OCI-LY1 (cell line): ENCODE data around the gene BBS9.
A peak's percentile ranks its signal among the peaks of the same experiment; 100 is the strongest.

Source experiments
- H2AFZ ChIP-seq: fragments of 200-600 bp; sonication (generic), shearing (Covaris generic); 2 replicates; pipeline ENCODE4 v1.6.0; 2014; ENCODE audit warnings: antibody characterized with exemption, mild to moderate bottlenecking, low read length
- H3F3A ChIP-seq: fragments of 200-600 bp; sonication (generic), shearing (Covaris generic); 2 replicates; pipeline ENCODE4 v1.6.0; 2014; ENCODE audit warnings: mild to moderate bottlenecking, antibody characterized with exemption, low read length, moderate library complexity; ENCODE audit not compliant: insufficient read depth
- H3K27ac ChIP-seq: fragments of 200-600 bp; sonication (generic); 2 replicates; pipeline ENCODE4 v1.5.1; 2014; ENCODE audit warnings: low read length, mixed run types, mild to moderate bottlenecking, low read depth; ENCODE audit not compliant: poor library complexity, severe bottlenecking
- H3K27me3 ChIP-seq: fragments of 200-600 bp; sonication (generic); 2 replicates; pipeline ENCODE4 v1.6.0; 2014; ENCODE audit warnings: antibody characterized with exemption, mild to moderate bottlenecking, low read length, moderate library complexity; ENCODE audit not compliant: insufficient read depth
- H3K36me3 ChIP-seq: fragments of 200-600 bp; sonication (generic); 2 replicates; pipeline ENCODE4 v1.6.1; 2014; ENCODE audit warnings: mild to moderate bottlenecking, antibody characterized with exemption, low read length, moderate library complexity, mixed read lengths; ENCODE audit not compliant: insufficient read depth
- H3K4me1 ChIP-seq: fragments of 200-600 bp; sonication (generic); 2 replicates; pipeline ENCODE4 v1.5.1; 2014; ENCODE audit warnings: mild to moderate bottlenecking, low read length, moderate library complexity; ENCODE audit not compliant: insufficient read depth, severe bottlenecking
- H3K4me2 ChIP-seq: fragments of 200-600 bp; sonication (generic), shearing (Covaris generic); 2 replicates; pipeline ENCODE4 v1.6.1; 2014; ENCODE audit warnings: low read length
- H3K4me3 ChIP-seq: fragments of 200-600 bp; sonication (generic); 2 replicates; pipeline ENCODE4 v1.5.1; 2014; ENCODE audit warnings: low read length, low read depth, mild to moderate bottlenecking, mixed read lengths; ENCODE audit not compliant: poor library complexity, severe bottlenecking
- H3K79me2 ChIP-seq: fragments of 200-600 bp; shearing (Covaris generic); 2 replicates; pipeline ENCODE4 v1.6.1; 2016; ENCODE audit warnings: mixed run types, low read length, mixed read lengths; ENCODE audit not compliant: insufficient read depth
- H3K9ac ChIP-seq: fragments of 200-600 bp; sonication (generic), shearing (Covaris generic); 2 replicates; pipeline ENCODE4 v1.6.1; 2014; ENCODE audit warnings: mild to moderate bottlenecking, low read length, mixed read lengths
- H3K9me2 ChIP-seq: fragments of 200-600 bp; sonication (generic), shearing (Covaris generic); 2 replicates; pipeline ENCODE4 v1.6.1; 2014; ENCODE audit warnings: low read depth, mild to moderate bottlenecking, low read length, mixed read lengths
- H3K9me3 ChIP-seq: fragments of 200-600 bp; shearing (Covaris generic); 2 replicates; pipeline ENCODE4 v1.6.1; 2014; ENCODE audit warnings: low read length, mixed read lengths
- H4K20me1 ChIP-seq: fragments of 200-600 bp; sonication (generic), shearing (Covaris generic); 2 replicates; pipeline ENCODE4 v1.6.0; 2016; ENCODE audit warnings: mild to moderate bottlenecking, low read length; ENCODE audit not compliant: insufficient read depth
- CTCF ChIP-seq: fragments of 200-600 bp; sonication (generic), shearing (Covaris generic); IDR thresholded peaks from 2 replicates; pipeline ENCODE4 v1.5.1; 2017; ENCODE audit warnings: mild to moderate bottlenecking, antibody characterized with exemption, low read length, moderate library complexity, mixed read lengths
- EZH2 ChIP-seq: fragments of 200-600 bp; sonication (generic), shearing (Covaris generic); IDR thresholded peaks from 2 replicates; pipeline ENCODE4 v1.8.0; 2017; ENCODE audit warnings: borderline replicate concordance, mixed run types, mild to moderate bottlenecking, antibody characterized with exemption, low read length, moderate library complexity, mixed read lengths

Gene BBS9

GRCh38 chr7:33107136-33108066 is 22.0 kb upstream of the BBS9 start:
- Histone ChIP-seq H2AFZ (no peak overlapping the region), H3K9me2 (no peaks in the 10 kb centered on the region), H3K4me2 (peak overlapping the region; percentile 75), H3K9ac (peak overlapping the region; percentile 94; the same call in 1 of the 2 replicates), H3K27me3 (no peaks in the 10 kb centered on the region), H3K4me1 (peaks cover 28% of the 10 kb centered on the region), H3K36me3 (peaks cover 16% of the 10 kb centered on the region), H3F3A (no peaks in the 10 kb centered on the region), H3K27ac (peak overlapping the region; percentile 28), H3K4me3 (peak overlapping the region; percentile 96), H4K20me1 (peaks cover 4% of the 10 kb centered on the region; the same call in 1 of the 2 replicates), H3K9me3 (no peaks in the 10 kb centered on the region), H3K79me2 (peaks cover 30% of the 10 kb centered on the region)
- TF ChIP-seq CTCF (peak; percentile 90), EZH2 (no peak)

- Histone ChIP-seq H2AFZ (peak overlapping the region; percentile 29; the same call in 1 of the 2 replicates), H3K79me2 (peaks cover 30% of the 10 kb centered on the region), H4K20me1 (peaks cover 4% of the 10 kb centered on the region; the same call in 1 of the 2 replicates), H3K27ac (peak overlapping the region; percentile 28), H3K9me2 (no peaks in the 10 kb centered on the region), H3K9ac (peak overlapping the region; percentile 94), H3K9me3 (no peaks in the 10 kb centered on the region), H3K36me3 (peaks cover 4% of the 10 kb centered on the region; the same call in 1 of the 2 replicates), H3F3A (no peaks in the 10 kb centered on the region), H3K4me3 (peak overlapping the region; percentile 96), H3K4me2 (peak overlapping the region; percentile 75), H3K4me1 (peaks cover 28% of the 10 kb centered on the region), H3K27me3 (no peaks in the 10 kb centered on the region)
- TF ChIP-seq CTCF, result peak; percentile 38; the same call in 1 of the 2 replicates
- no peak for TF ChIP-seq EZH2
These were observed 20.8 kb upstream of the BBS9 start for GRCh38 chr7:33108554-33109004.

GRCh38 chr7:33109005-33109757 is 20.2 kb upstream of the BBS9 start, which contains the start of gene RP9:
Gene RP9 (minus strand): TSS chr7:33109404. CDS start chr7:33109372, 32 bp downstream.
- Histone ChIP-seq H3K4me1 (peaks cover 28% of the 10 kb centered on the region), H2AFZ (peak within 1 kb of the TSS; percentile 76), H3K9me2 (no peaks in the 10 kb centered on the region), H3K9me3 (no peaks in the 10 kb centered on the region), H4K20me1 (peaks cover 4% of the 10 kb centered on the region; the same call in 1 of the 2 replicates), H3K4me2 (peak within 1 kb of the TSS; percentile 75), H3F3A (no peaks in the 10 kb centered on the region), H3K36me3 (peaks cover 3% of the 10 kb centered on the region; the same call in 1 of the 2 replicates), H3K27me3 (no peaks in the 10 kb centered on the region), H3K27ac (peak within 1 kb of the TSS; percentile 28), H3K9ac (peak within 1 kb of the TSS; percentile 94), H3K4me3 (peak within 1 kb of the TSS; percentile 96), H3K79me2 (peaks cover 30% of the 10 kb centered on the region)
- TF ChIP-seq EZH2 (no peak), CTCF (peak; percentile 71)
